Loucy (cell line): ENCODE measurements around the gene PPP4R3A.
A peak's percentile ranks its signal among the peaks of the same experiment; 100 is the strongest.
"Not testable (repeated sequence)": the region's sequence is repeated elsewhere in the genome, so short reads cannot be mapped to it uniquely, and the experiment has no call there.

Experiments used
- H2AFZ ChIP-seq: fragments of 200-600 bp; sonication (generic); 2 replicates; pipeline ENCODE4 v1.6.0; 2016; ENCODE audit warnings: antibody characterized with exemption, mild to moderate bottlenecking, low read length, moderate library complexity
- H3F3A ChIP-seq: fragments of 200-600 bp; 2 replicates; pipeline ENCODE4 v1.6.0; 2016; ENCODE audit warnings: antibody characterized with exemption, low read depth, mild to moderate bottlenecking
- H3K27me3 ChIP-seq: fragments of 200-600 bp; sonication (generic); 2 replicates; pipeline ENCODE4 v1.6.1; 2014; ENCODE audit warnings: low read length, mild to moderate bottlenecking; ENCODE audit not compliant: insufficient read depth, poor library complexity, severe bottlenecking
- H3K36me3 ChIP-seq: fragments of 200-600 bp; sonication (generic); 2 replicates; pipeline ENCODE4 v1.6.1; 2016; ENCODE audit warnings: low read length; ENCODE audit not compliant: insufficient read depth
- H3K4me1 ChIP-seq: fragments of 200-600 bp; sonication (generic); 2 replicates; pipeline ENCODE4 v1.5.1; 2014; ENCODE audit warnings: low read length, mild to moderate bottlenecking; ENCODE audit not compliant: insufficient read depth, poor library complexity, severe bottlenecking
- H3K4me2 ChIP-seq: fragments of 200-600 bp; sonication (generic); 2 replicates; pipeline ENCODE4 v1.6.0; 2014; ENCODE audit warnings: antibody characterized with exemption, low read length, low read depth, mild to moderate bottlenecking; ENCODE audit not compliant: poor library complexity, severe bottlenecking
- H3K4me3 ChIP-seq: fragments of 200-600 bp; sonication (generic); 2 replicates; pipeline ENCODE4 v1.5.1; 2014; ENCODE audit warnings: low read length, mild to moderate bottlenecking, mixed read lengths; ENCODE audit not compliant: poor library complexity, severe bottlenecking
- H3K79me2 ChIP-seq: fragments of 200-600 bp; sonication (generic); 2 replicates; pipeline ENCODE4 v1.6.1; 2014; ENCODE audit warnings: low read length; ENCODE audit not compliant: insufficient read depth
- H3K9ac ChIP-seq: fragments of 200-600 bp; sonication (generic); 2 replicates; pipeline ENCODE4 v1.6.0; 2014; ENCODE audit warnings: mild to moderate bottlenecking, low read depth, low read length, moderate library complexity; ENCODE audit not compliant: poor library complexity, severe bottlenecking
- H3K9me2 ChIP-seq: fragments of 200-600 bp; sonication (generic); replicated peaks from 2 replicates; pipeline ENCODE4 v1.6.1; 2016; ENCODE audit warnings: low read depth, low read length, mixed read lengths
- H3K9me3 ChIP-seq: fragments of 200-600 bp; sonication (generic); 2 replicates; pipeline ENCODE4 v1.6.1; 2014; ENCODE audit warnings: mild to moderate bottlenecking, antibody characterized with exemption, low read length, low read depth; ENCODE audit not compliant: insufficient read depth
- H4K20me1 ChIP-seq: fragments of 200-600 bp; sonication (generic); 2 replicates; pipeline ENCODE4 v1.6.0; 2014; ENCODE audit warnings: antibody characterized with exemption, low read length, mild to moderate bottlenecking; ENCODE audit not compliant: insufficient read depth, poor library complexity, severe bottlenecking
- CTCF ChIP-seq: fragments of 200-600 bp; sonication (generic); conservative IDR thresholded peaks from 2 replicates; pipeline ENCODE4 v1.5.1; 2014; ENCODE audit warnings: mild to moderate bottlenecking, antibody characterized with exemption, low read length
- EZH2phosphoT487 ChIP-seq: fragments of 200-600 bp; IDR thresholded peaks from 2 replicates; pipeline ENCODE4 v1.6.1; 2018; ENCODE audit warnings: antibody characterized with exemption, mild to moderate bottlenecking, moderate library complexity, borderline replicate concordance

Gene PPP4R3A

DNA sequence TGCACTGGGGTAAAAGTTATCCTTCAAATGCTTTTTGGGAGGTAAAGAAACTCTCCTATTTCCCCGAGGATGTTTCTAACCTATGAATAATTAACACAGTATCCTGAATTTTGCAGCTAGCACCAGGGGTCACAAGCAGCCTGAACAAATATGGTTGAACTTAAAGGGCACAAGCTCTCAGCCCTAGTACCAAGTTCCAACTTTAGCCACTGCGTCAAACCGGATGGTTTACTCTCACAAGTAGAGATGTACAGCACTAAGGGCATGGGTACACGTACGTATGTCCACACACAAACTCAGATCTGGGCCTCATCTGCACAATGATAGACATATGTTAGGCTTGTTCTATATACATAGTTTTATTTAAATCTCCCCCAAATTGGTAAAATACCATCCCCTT lies 97.2 kb downstream of the PPP4R3A start:
- no peak overlapping the region for H2AFZ ChIP-seq
- peak overlapping the region; percentile 80 for H3K9ac ChIP-seq
- peaks cover 54% of the 10 kb centered on the region for H3K4me1 ChIP-seq
- H3F3A ChIP-seq, result peaks cover 4% of the 10 kb centered on the region
- H4K20me1 ChIP-seq, result peaks cover 77% of the 10 kb centered on the region
- TF ChIP-seq CTCF (no peak), EZH2phosphoT487 (no peak)
- H3K36me3 ChIP-seq, result peaks cover 18% of the 10 kb centered on the region; the same call in 1 of the 2 replicates
- H3K4me3 ChIP-seq, result peak overlapping the region; percentile 76
- H3K79me2 ChIP-seq, result peaks cover 89% of the 10 kb centered on the region
- H3K4me2 ChIP-seq, result peak overlapping the region; percentile 99
- H3K27me3 ChIP-seq, result no peaks in the 10 kb centered on the region
- H3K9me3 ChIP-seq, result no peaks in the 10 kb centered on the region
- H3K9me2 ChIP-seq, result no peaks in the 10 kb centered on the region

DNA sequence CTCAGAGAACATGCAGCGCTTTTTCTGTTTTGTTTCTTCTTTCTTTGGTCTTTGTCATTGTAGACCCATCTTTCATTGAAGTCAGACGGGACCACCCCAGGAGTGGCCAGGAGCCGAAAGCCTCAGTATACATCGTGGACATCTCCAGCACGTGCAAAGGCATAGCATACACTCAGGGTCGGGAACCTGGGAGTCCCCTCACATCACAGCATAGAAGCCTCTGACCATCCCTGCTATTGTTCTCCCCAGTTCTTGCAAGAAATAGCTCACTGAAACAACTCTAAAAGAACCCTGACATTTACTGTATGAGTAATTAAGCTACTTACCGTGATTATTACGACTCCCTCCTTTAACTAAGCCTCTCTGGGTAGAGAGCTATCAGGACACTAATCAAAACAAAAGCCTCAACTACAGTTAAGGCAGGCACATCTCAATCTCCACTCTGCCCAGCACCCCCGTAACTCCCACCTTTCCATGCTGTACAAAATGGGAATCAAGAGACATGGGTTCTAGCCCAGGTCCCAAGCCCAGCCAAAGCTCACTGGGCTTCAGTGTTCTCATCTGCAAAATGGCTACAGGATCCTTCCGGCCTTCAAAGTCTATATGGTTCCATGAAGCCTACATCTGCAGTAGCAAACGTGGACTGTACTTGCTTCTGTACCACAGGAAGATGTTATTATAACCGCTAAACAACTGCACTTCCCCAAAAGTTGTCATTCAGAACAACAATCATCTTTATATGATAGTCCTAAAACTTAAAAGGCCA lies 99.2 kb downstream of the PPP4R3A start:
- peaks cover 99% of the 10 kb centered on the region for H3K79me2 ChIP-seq
- peak overlapping the region; percentile 43 for H3K9ac ChIP-seq
- peaks cover 38% of the 10 kb centered on the region; the same call in 1 of the 2 replicates for H3K36me3 ChIP-seq

GRCh38 chr14:91409928-91410718 lies 100.0 kb downstream of the PPP4R3A start:
- Histone ChIP-seq H3K36me3 (peaks cover 45% of the 10 kb centered on the region; the same call in 1 of the 2 replicates), H3K9me3 (no peaks in the 10 kb centered on the region), H3K79me2 (peaks cover 100% of the 10 kb centered on the region), H3K4me3 (peak overlapping the region; percentile 60), H3K4me1 (peaks cover 53% of the 10 kb centered on the region), H4K20me1 (peaks cover 97% of the 10 kb centered on the region), H3F3A (no peaks in the 10 kb centered on the region), H3K27me3 (no peaks in the 10 kb centered on the region), H3K4me2 (peak overlapping the region; percentile 99), H3K9ac (peak overlapping the region; percentile 23), H2AFZ (no peak overlapping the region), H3K9me2 (no peaks in the 10 kb centered on the region)
- no peak for TF ChIP-seq CTCF

More for the DNA sequence above, 99.2 kb downstream of the PPP4R3A start:
- Histone ChIP-seq H2AFZ (no peak overlapping the region), H3K4me2 (peak overlapping the region; percentile 99), H3K9me2 (no peaks in the 10 kb centered on the region), H3K9me3 (no peaks in the 10 kb centered on the region), H3K4me3 (peak overlapping the region; percentile 60), H3K4me1 (peaks cover 54% of the 10 kb centered on the region), H3F3A (no peaks in the 10 kb centered on the region), H4K20me1 (peaks cover 95% of the 10 kb centered on the region), H3K27me3 (no peaks in the 10 kb centered on the region)
- no peak for TF ChIP-seq EZH2phosphoT487
- no peak for TF ChIP-seq CTCF

DNA sequence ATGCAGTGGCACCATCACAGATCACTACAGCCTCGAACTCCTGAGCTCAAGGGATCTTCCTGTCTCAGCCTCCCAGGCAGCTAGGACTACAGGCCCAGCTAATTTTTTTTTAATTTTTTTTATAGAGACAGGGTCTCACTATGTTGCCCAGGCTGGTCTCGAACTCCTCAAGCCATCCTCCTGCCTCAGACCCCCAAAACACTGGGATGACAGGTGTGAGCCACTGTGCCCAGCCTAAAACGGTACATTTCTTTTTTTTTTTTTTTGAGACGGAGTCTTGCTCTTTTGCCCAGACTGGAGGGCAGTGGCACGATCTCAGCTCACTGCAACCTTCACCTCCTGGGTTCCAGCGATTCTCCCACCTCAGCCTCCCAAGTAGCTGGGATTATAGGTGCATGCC lies 100.9 kb downstream of the PPP4R3A start:
- peaks cover 100% of the 10 kb centered on the region for H3K79me2 ChIP-seq
- not testable (repeated sequence) for H3F3A ChIP-seq, H3K27me3 ChIP-seq, H3K4me3 ChIP-seq, H2AFZ ChIP-seq, H3K9me3 ChIP-seq, H3K9ac ChIP-seq, H3K9me2 ChIP-seq
- H3K36me3 ChIP-seq, result peaks cover 46% of the 10 kb centered on the region; the same call in 1 of the 2 replicates
- H3K4me1 ChIP-seq, result peaks cover 48% of the 10 kb centered on the region
- peaks cover 95% of the 10 kb centered on the region for H4K20me1 ChIP-seq
- peak overlapping the region; percentile 1 for H3K4me2 ChIP-seq
